GM23338 (cell line): Measurements from ENCODE around the gene SEC16A. TPM values are rescaled to one million over a fixed set of nuclear protein-coding genes. Genes with fewer than 3 reads are reported as not detected.

Experiments
- ATAC-seq: fragments of 200-7000 bp; cut with Tn5 transposase; 3 replicates; pipeline ENCODE4 v1.9.1; 2020
- DNase-seq: peaks from one replicate; pipeline ENCODE4 v3.0.0-alpha.2; 2015; ENCODE audit warnings: low spot score
- H2AFZ ChIP-seq: fragments of 200-600 bp; sonication (generic); 2 replicates; pipeline ENCODE4 v1.8.0; 2016; ENCODE audit warnings: antibody characterized with exemption, mild to moderate bottlenecking, moderate library complexity
- H3F3A ChIP-seq: fragments of 200-600 bp; sonication (generic); replicated peaks from 2 replicates; pipeline ENCODE4 v1.8.0; 2017; ENCODE audit warnings: antibody characterized with exemption, mixed run types, low read depth
- H3K27ac ChIP-seq: fragments of 200-600 bp; sonication (generic); 2 replicates; pipeline ENCODE4 v1.6.1; 2016; ENCODE audit warnings: low read depth
- H3K27me3 ChIP-seq: fragments of 200-600 bp; sonication (generic); 2 replicates; pipeline ENCODE4 v1.8.0; 2016; ENCODE audit warnings: mild to moderate bottlenecking, mixed run types, moderate library complexity; ENCODE audit not compliant: insufficient read depth
- H3K36me3 ChIP-seq: fragments of 200-600 bp; sonication (generic); 2 replicates; pipeline ENCODE4 v1.8.0; 2016; ENCODE audit warnings: mild to moderate bottlenecking; ENCODE audit not compliant: insufficient read depth
- H3K4me1 ChIP-seq: fragments of 200-600 bp; sonication (generic); 2 replicates; pipeline ENCODE4 v1.8.0; 2016; ENCODE audit warnings: mild to moderate bottlenecking, moderate library complexity; ENCODE audit not compliant: insufficient read depth
- H3K4me2 ChIP-seq: fragments of 200-600 bp; sonication (generic); 2 replicates; pipeline ENCODE4 v1.7.1; 2017; ENCODE audit warnings: mixed run types
- H3K4me3 ChIP-seq: fragments of 200-600 bp; sonication (generic); 2 replicates; pipeline ENCODE4 v1.6.1; 2016; ENCODE audit warnings: mixed run types
- H3K79me2 ChIP-seq: fragments of 200-600 bp; sonication (generic); replicated peaks from 2 replicates; pipeline ENCODE4 v1.8.0; 2017; ENCODE audit warnings: mild to moderate bottlenecking; ENCODE audit not compliant: insufficient read depth
- H3K9me2 ChIP-seq: fragments of 200-600 bp; sonication (generic); 2 replicates; pipeline ENCODE4 v1.8.0; 2017; ENCODE audit not compliant: insufficient read depth
- H4K20me1 ChIP-seq: fragments of 200-600 bp; sonication (generic); replicated peaks from 2 replicates; pipeline ENCODE4 v1.8.0; 2017; ENCODE audit warnings: mild to moderate bottlenecking; ENCODE audit not compliant: insufficient read depth
- H3K27ac Mint-ChIP-seq: 2 replicates; pipeline ENCODE4 v1.8.0; 2020; ENCODE audit warnings: inconsistent platforms, mild to moderate bottlenecking, moderate library complexity, mixed read lengths
- H3K27me3 Mint-ChIP-seq: 3 replicates; pipeline ENCODE4 v1.8.0; 2022; ENCODE audit warnings: low read depth, mild to moderate bottlenecking, moderate library complexity, mixed read lengths, inconsistent platforms; ENCODE audit not compliant: insufficient read depth, poor library complexity
- H3K36me3 Mint-ChIP-seq: 3 replicates; pipeline ENCODE4 v1.8.0; 2021; ENCODE audit warnings: low read depth, mild to moderate bottlenecking, inconsistent platforms, moderate library complexity, mixed read lengths
- H3K4me1 Mint-ChIP-seq: 3 replicates; pipeline ENCODE4 v1.8.0; 2020; ENCODE audit warnings: mild to moderate bottlenecking, inconsistent platforms, mixed read lengths
- H3K4me3 Mint-ChIP-seq: 3 replicates; pipeline ENCODE4 v1.8.0; 2021; ENCODE audit warnings: moderate library complexity, mild to moderate bottlenecking, inconsistent platforms, mixed read lengths
- H3K9me3 Mint-ChIP-seq: 3 replicates; pipeline ENCODE4 v1.8.0; 2020; ENCODE audit warnings: moderate library complexity, mild to moderate bottlenecking, inconsistent platforms, mixed read lengths
- CREB1 ChIP-seq: fragments of 250-450 bp; sonication (Bioruptor Pico); IDR thresholded peaks from 2 replicates; pipeline ENCODE4 v1.5.0; 2020; ENCODE audit warnings: low read depth, mild to moderate bottlenecking, moderate library complexity
- ETS1 ChIP-seq: IDR thresholded peaks from 2 replicates; pipeline ENCODE4 v1.6.1; 2016; ENCODE audit warnings: antibody characterized with exemption
- EZH2 ChIP-seq: fragments of 200-600 bp; sonication (generic); IDR thresholded peaks from one replicate; pipeline ENCODE4 v1.8.0; 2017; ENCODE audit warnings: antibody characterized with exemption, mild to moderate bottlenecking, low read depth; ENCODE audit not compliant: unreplicated experiment
- EZH2phosphoT487 ChIP-seq: fragments of 200-600 bp; sonication (generic); IDR thresholded peaks from one replicate; pipeline ENCODE4 v1.8.1; 2018; ENCODE audit warnings: antibody characterized with exemption; ENCODE audit not compliant: unreplicated experiment
- JUNB ChIP-seq: IDR thresholded peaks from one replicate; pipeline ENCODE4 v1.6.1; 2016; ENCODE audit warnings: antibody characterized with exemption; ENCODE audit not compliant: unreplicated experiment
- POLR2AphosphoS5 ChIP-seq: IDR thresholded peaks from 2 replicates; pipeline ENCODE4 v1.6.1; 2016; ENCODE audit warnings: antibody characterized with exemption, low read depth
- REST ChIP-seq: IDR thresholded peaks from one replicate; pipeline ENCODE4 v1.6.1; 2018; ENCODE audit warnings: antibody characterized with exemption; ENCODE audit not compliant: unreplicated experiment
- STAT1 ChIP-seq: IDR thresholded peaks from one replicate; pipeline ENCODE4 v1.6.1; 2016; ENCODE audit warnings: antibody characterized with exemption; ENCODE audit not compliant: unreplicated experiment
- ZNF114 ChIP-seq: fragments of 250-450 bp; sonication (Bioruptor Pico); IDR thresholded peaks from 2 replicates; pipeline ENCODE4 v1.5.0; 2020; ENCODE audit warnings: mild to moderate bottlenecking, moderate library complexity
- ZNF331 ChIP-seq: fragments of 250-450 bp; sonication (Bioruptor Pico); IDR thresholded peaks from 2 replicates; pipeline ENCODE4 v1.5.0; 2020; ENCODE audit warnings: low read depth, mild to moderate bottlenecking, moderate library complexity
- ZNF462 ChIP-seq: fragments of 250-450 bp; sonication (Bioruptor Pico); IDR thresholded peaks from 2 replicates; pipeline ENCODE4 v1.5.0; 2020; ENCODE audit warnings: mild to moderate bottlenecking, moderate library complexity
- polyA plus RNA-seq: library from polyadenylated mRNA; unstranded; fragments of >200 nt; fragmentation: Nextera tagmentation; extraction: Ambion mirVana; gene quantifications from 2 replicates; pipeline ENCODE4 v1.2.1, GENCODE V29; 2016
- total RNA-seq: library from RNA; depleted of rRNA; stranded (reverse); fragments of >200 nt; shearing (Covaris generic); gene quantifications from 2 replicates; pipeline ENCODE4 v1.2.3, GENCODE V29; 2014

The SEC16A gene
- total and polyA plus RNA-seq, 2 experiments from 2014 or later = 34.0 to 59.2 TPM

GRCh38 chr9:136421791-136422190 is 61.0 kb downstream of the SEC16A start:
- no peak for TF ChIP-seq CREB1 (CRISPR knock-in tag)
- no peak for TF ChIP-seq REST
- TF ChIP-seq ZNF462 (CRISPR knock-in tag) = no peak
- no peak for TF ChIP-seq ZNF114 (CRISPR knock-in tag)
- no peak for TF ChIP-seq EZH2phosphoT487
- TF ChIP-seq EZH2 = no peak
- TF ChIP-seq STAT1 = no peak
- TF ChIP-seq JUNB = no peak
- no peak for TF ChIP-seq POLR2AphosphoS5
- no peak for TF ChIP-seq ZNF331 (CRISPR knock-in tag)
- TF ChIP-seq ETS1 = no peak
- Histone ChIP-seq H3K27ac (no peak overlapping the region), H4K20me1 (peaks cover 4% of the 10 kb centered on the region; the same call in 1 of the 2 replicates), H2AFZ (no peak overlapping the region), H3F3A (0 out of 2 replicates have a peak, but pooled peaks cover 4% of the 10 kb centered on the region), H3K36me3 (peaks cover 9% of the 10 kb centered on the region; the same call in 1 of the 2 replicates), H3K4me2 (no peak overlapping the region), H3K27me3 (no peaks in the 10 kb centered on the region), H3K4me3 (no peak overlapping the region), H3K9me2 (no peaks in the 10 kb centered on the region), H3K79me2 (no peaks in the 10 kb centered on the region), H3K4me1 (no peaks in the 10 kb centered on the region)
- Mint-ChIP-seq H3K9me3 (no peaks in the 10 kb centered on the region), H3K27ac (no peak overlapping the region), H3K4me1 (no peaks in the 10 kb centered on the region), H3K4me3 (no peak overlapping the region), H3K27me3 (peaks cover 4% of the 10 kb centered on the region), H3K36me3 (peaks cover 76% of the 10 kb centered on the region)
- ATAC-seq = no peak
- no peak for DNase-seq
